A172 (cell line): Measurements from ENCODE around the gene MAPK8. TPM values are rescaled to one million over a fixed set of nuclear protein-coding genes. Genes with fewer than 3 reads are reported as not detected.
"Not testable (repeated sequence)": the region's sequence is repeated elsewhere in the genome, so short reads cannot be mapped to it uniquely, and the experiment has no call there.

ENCODE experiments used
- DNase-seq: peaks from one replicate; pipeline ENCODE4 v3.0.0-alpha.2; 2015; ENCODE audit warnings: low spot score
- total RNA-seq: library from RNA; depleted of rRNA; stranded (reverse); fragments of >200 nt; shearing (Covaris generic); gene quantifications from 2 replicates; pipeline ENCODE4 v1.2.3, GENCODE V29; 2014; rRNA removed

The MAPK8 gene
- 43.6 and 66.6 TPM in 2 replicates for total RNA-seq

- peak; percentile 51 for DNase-seq
Observed at GRCh38 chr10:48306265-48306869, at the start of gene MAPK8. Gene MAPK8 (plus strand): TSS chr10:48306677. CDS start chr10:48401661, 94,984 bp downstream.

GRCh38 chr10:48257407-48257961, 49.0 kb upstream of the MAPK8 start:
- no peak for DNase-seq

GRCh38 chr10:48258105-48258504, 48.4 kb upstream of the MAPK8 start:
- no peak for DNase-seq

DNA sequence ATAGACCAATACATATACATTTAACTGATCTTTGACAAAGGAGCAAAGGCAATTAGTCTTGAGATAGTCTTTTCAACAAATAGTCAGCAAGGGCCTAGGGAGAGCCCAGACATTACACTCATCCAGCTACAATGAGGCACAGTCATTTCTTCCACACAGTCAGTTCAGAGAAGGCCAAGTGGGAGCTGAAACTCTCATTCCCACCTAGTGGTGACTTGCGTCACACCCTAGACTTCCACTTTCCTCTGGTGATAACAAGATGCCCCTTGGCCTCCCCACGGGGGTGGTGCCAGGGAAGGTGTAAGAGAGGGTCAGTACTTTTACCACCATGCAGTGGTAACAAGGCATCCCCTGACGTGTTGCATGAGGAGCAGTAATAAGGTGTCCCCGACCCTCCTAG, 39.9 kb upstream of the MAPK8 start:
- no peak for DNase-seq

GRCh38 chr10:48271047-48271730, 35.3 kb upstream of the MAPK8 start:
- DNase-seq: no peak

DNA sequence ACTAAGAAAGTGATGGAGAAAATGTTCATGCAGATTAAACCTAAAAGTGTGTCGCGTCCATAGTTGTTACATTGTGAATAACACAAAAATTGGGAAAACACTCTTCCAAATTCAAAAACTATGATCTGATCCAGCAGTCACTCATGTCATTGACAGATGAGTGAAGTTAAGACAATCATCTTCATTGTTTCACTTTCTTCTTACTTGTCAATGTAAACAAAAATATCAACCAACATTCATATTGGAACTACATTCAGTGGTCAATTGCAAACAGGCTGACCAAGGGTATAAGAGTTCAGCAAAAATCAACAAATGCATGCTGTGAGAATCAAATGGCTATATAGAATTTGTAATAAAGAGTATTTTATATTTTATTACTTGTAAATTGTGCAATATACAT, 33.8 kb upstream of the MAPK8 start:
- DNase-seq: no peak

DNA sequence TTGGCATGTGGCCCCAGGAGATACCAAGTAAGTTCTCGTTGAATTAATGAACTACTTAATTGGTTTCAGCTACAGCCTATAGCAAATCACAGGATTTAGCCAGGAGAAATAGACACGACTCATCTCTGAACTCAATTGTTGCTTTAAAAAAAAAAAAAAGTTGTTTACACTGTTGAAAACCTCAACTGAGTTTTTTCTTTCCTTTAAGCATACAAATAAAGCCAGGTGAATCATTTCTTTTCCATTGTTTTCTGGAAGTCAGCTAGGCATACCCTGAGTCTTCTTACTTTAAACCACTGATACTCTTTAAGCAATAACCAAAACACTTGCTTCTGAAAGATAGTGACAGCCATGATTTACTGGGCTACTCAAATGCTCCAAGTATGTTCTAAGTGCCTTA, 32.7 kb upstream of the MAPK8 start:
- DNase-seq: no peak

DNA sequence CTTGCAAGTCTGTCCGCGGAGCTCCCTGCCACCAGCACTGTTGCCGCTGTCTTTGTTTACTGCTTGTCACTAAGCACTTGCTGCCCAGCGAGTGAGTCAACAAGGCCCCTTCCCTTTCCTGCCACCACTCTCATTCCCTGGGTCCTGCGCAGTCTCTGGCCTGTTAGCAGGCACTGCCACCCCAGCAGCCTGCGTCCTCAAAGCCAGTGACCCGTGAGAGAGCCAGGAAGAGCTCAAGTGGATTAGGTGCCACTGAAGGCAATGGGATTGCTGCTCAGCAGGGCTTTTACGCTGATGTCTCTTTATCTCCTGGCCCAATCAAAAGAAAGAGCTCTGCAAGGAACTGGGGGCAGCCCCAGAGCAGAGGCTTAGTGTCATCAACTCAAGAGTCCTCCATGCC, 31.8 kb upstream of the MAPK8 start, which contains the start of gene FRMPD2:
Gene FRMPD2, minus strand, starts transcription at position 61 of the 400 bp plus-strand sequence. CDS start 129 bp downstream, outside the sequence.
- DNase-seq: no peak

GRCh38 chr10:48277093-48277492, 29.4 kb upstream of the MAPK8 start:
- DNase-seq: no peak

DNA sequence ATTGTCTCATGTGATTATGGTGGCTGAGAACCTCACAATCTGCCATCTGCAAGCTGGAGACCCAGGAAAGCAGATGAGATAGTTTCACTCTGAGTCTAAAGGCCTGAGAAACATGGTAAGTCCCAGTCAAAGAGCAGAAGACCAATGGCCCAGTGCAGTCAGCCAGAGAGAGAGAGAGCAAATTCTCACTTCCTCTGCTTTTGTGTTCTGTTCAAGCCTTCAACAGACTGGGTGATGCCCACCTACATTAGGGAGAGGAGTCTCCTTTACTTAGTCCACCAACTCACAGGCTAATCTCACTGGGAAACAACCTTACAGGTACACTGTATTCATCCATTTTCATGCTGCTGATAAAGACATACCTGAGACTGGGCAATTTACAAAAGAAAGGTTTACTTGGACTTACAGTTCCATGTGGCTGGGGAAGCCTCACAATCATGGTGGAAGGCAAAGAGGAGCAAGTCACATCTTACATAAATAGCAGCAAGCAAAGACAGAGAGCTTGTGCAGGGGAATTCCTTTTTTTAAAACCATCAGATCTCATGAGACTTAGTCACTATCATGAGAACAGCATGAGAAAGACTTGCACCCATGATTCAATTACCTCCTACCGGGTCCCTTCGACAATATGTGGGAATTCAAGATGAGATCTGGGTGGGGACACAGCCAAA, 27.3 kb upstream of the MAPK8 start:
- no peak for DNase-seq

- not testable (repeated sequence) for DNase-seq
Observed at GRCh38 chr10:48281697-48282096, 24.8 kb upstream of the MAPK8 start.

DNA sequence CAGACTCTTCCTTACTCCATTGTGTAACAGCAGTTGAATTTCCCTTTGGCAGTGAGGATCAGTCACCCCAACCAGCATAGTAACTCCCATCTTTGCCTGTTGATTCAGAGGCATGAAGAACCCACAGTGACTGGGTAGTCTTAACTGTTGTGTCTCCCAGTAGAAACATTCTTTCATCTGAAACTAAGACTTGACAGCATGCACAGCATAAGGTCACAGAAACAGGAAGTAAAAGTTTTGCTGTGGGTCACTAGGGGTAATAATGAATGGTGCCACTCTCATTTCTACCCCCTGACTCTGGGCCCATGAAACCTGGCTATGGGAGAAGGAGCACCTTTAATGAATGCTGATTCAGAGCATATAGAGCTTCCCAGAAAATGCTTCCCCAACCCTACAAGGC, 23.6 kb upstream of the MAPK8 start:
- DNase-seq: no peak

- DNase-seq: no peak
Observed at GRCh38 chr10:48284002-48284546, 22.4 kb upstream of the MAPK8 start.

GRCh38 chr10:48284811-48285210, 21.7 kb upstream of the MAPK8 start:
- DNase-seq: no peak

- no peak for DNase-seq
Observed at GRCh38 chr10:48285710-48286109, 20.8 kb upstream of the MAPK8 start.

- DNase-seq: no peak
Observed at GRCh38 chr10:48286356-48286755, 20.1 kb upstream of the MAPK8 start.

- DNase-seq: no peak
Observed at GRCh38 chr10:48287417-48288391, 18.8 kb upstream of the MAPK8 start.

- no peak for DNase-seq
Observed at GRCh38 chr10:48288661-48289060, 17.8 kb upstream of the MAPK8 start.

DNA sequence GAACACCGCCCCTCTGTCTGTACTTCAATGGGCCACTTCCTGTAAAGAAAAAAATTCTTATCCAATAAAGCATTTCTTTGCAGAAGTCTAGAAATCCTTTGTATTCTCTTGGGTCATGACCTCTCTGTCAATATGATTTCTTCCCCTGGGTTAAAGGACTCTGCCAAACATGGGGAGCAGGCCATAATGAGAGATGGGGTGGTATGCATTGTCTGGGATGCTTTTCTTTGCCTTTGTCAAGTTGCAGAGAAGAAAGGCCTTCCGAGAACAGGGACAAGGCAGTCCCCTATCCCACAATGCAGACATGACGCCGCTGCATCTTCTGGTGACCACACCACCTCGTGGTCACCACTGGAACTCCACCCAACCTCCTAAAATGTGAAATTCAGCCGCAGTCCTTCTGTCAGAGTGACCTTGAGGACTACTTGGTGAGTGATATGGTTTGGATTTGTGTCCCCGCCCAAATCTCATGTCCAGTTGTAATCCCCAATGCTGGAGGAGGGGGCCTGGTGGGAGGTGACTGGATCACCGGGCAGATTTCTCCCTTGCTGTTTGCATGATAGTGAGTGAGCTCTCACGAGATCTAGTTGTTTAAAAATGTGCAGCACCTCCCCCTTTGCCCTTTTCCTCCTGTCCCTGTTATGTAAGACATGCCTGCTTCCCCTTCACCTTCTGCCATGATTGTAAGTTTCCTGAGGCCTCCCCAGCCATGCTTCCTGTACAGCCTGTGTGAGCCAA, 16.8 kb upstream of the MAPK8 start:
- DNase-seq: peak; percentile 49

DNA sequence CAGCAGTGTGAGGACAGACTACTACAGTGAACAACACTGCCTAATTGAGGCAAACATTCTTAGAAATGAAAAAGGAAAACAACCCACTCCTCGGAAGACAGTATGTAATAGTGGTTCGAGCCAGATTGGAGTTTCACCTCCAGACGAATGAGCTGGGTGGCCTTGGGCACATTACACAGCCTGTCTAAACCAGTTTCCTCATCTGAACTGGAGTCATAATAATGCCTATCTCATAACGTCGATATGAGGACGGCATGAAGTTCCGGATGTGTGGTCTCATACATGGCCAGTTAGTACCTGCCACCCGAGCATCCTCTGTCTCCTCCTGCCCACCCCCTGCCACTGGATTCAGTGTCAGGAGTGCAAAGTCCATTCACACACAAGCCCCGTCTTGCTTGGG, 16.2 kb upstream of the MAPK8 start:
- DNase-seq: no peak
